Muscle layer of duodenum (tissue), 2 donors: ENCODE measurements around the gene TP73.

Experiments
- H3K27ac ChIP-seq: one replicate; pipeline ENCODE4 v1.7.0; 2013; ENCODE audit warnings: mild to moderate bottlenecking, low read length
- H3K27me3 ChIP-seq: one replicate; pipeline ENCODE4 v1.7.0; 2013; ENCODE audit warnings: low read depth, mild to moderate bottlenecking, control low read depth, low read length
- H3K36me3 ChIP-seq, 2 donors: one replicate each; pipeline ENCODE4 v1.7.0; 2013; ENCODE audit warnings: low read length in 2 of 2, control low read depth in 1 of 2, mild to moderate bottlenecking in 1 of 2; ENCODE audit not compliant: insufficient read depth in 2 of 2, control insufficient read depth in 1 of 2
- H3K4me1 ChIP-seq, 2 donors: one replicate each; pipeline ENCODE4 v1.7.0; 2013; ENCODE audit warnings: low read length in 2 of 2, mild to moderate bottlenecking in 2 of 2, control low read depth in 1 of 2, moderate library complexity in 1 of 2; ENCODE audit not compliant: insufficient read depth in 2 of 2, control insufficient read depth in 1 of 2
- H3K4me3 ChIP-seq, 2 donors: one replicate each; pipeline ENCODE4 v1.7.0; 2013; ENCODE audit warnings: low read length in 2 of 2, low read depth in 1 of 2, mild to moderate bottlenecking in 1 of 2
- H3K9me3 ChIP-seq, 2 donors: one replicate each; pipeline ENCODE4 v1.7.0; 2013; ENCODE audit warnings: low read length in 2 of 2, control low read depth in 1 of 2, mild to moderate bottlenecking in 1 of 2; ENCODE audit not compliant: control insufficient read depth in 1 of 2
- donor health status: healthy.

Gene TP73

GRCh38 chr1:3679098-3679555, 26.8 kb downstream of the TP73 start:
- no peak overlapping the region for H3K4me3 ChIP-seq
- no peaks in the 10 kb centered on the region for H3K9me3 ChIP-seq
- H3K4me1 ChIP-seq: peaks cover 0 to 6% of the 10 kb centered on the region in 2 donors
- no peaks in the 10 kb centered on the region for H3K36me3 ChIP-seq
- H3K27me3 ChIP-seq: no peaks in the 10 kb centered on the region
- no peak overlapping the region for H3K27ac ChIP-seq

GRCh38 chr1:3679799-3680453, 27.6 kb downstream of the TP73 start:
- Histone ChIP-seq H3K9me3 (no peaks in the 10 kb centered on the region), H3K4me3 (no peak overlapping the region), H3K4me1 (peaks cover 0 to 6% of the 10 kb centered on the region in 2 donors), H3K27me3 (no peaks in the 10 kb centered on the region), H3K27ac (no peak overlapping the region), H3K36me3 (no peaks in the 10 kb centered on the region)

- no peaks in the 10 kb centered on the region for H3K27me3 ChIP-seq
- H3K36me3 ChIP-seq: no peaks in the 10 kb centered on the region
- H3K4me1 ChIP-seq: peaks cover 0 to 6% of the 10 kb centered on the region in 2 donors
- no peaks in the 10 kb centered on the region for H3K9me3 ChIP-seq
- H3K27ac ChIP-seq: no peak overlapping the region
- H3K4me3 ChIP-seq: no peak overlapping the region
Measured at GRCh38 chr1:3680488-3681230, 28.3 kb downstream of the TP73 start.

- Histone ChIP-seq H3K4me3 (no peak overlapping the region), H3K27me3 (no peaks in the 10 kb centered on the region)
Measured at GRCh38 chr1:3681231-3681897, 29.0 kb downstream of the TP73 start.

GRCh38 chr1:3681898-3682806, 29.8 kb downstream of the TP73 start:
- Histone ChIP-seq H3K27me3 (no peaks in the 10 kb centered on the region), H3K4me3 (no peak overlapping the region), H3K36me3 (no peaks in the 10 kb centered on the region), H3K4me1 (peaks cover 0 to 6% of the 10 kb centered on the region in 2 donors), H3K27ac (no peak overlapping the region), H3K9me3 (no peaks in the 10 kb centered on the region)

More at GRCh38 chr1:3681231-3681897, 29.0 kb downstream of the TP73 start:
- H3K9me3 ChIP-seq: no peaks in the 10 kb centered on the region
- H3K4me1 ChIP-seq: peaks cover 0 to 6% of the 10 kb centered on the region in 2 donors
- no peak overlapping the region for H3K27ac ChIP-seq
- no peaks in the 10 kb centered on the region for H3K36me3 ChIP-seq

- Histone ChIP-seq H3K36me3 (no peaks in the 10 kb centered on the region), H3K4me3 (no peak overlapping the region), H3K9me3 (no peaks in the 10 kb centered on the region), H3K4me1 (peaks cover 0 to 6% of the 10 kb centered on the region in 2 donors), H3K27ac (no peak overlapping the region), H3K27me3 (no peaks in the 10 kb centered on the region)
Measured at GRCh38 chr1:3683197-3683596, 30.9 kb downstream of the TP73 start.

- H3K27me3 ChIP-seq: no peaks in the 10 kb centered on the region
Measured at GRCh38 chr1:3683992-3684391, 31.7 kb downstream of the TP73 start.

GRCh38 chr1:3685222-3685621, 32.9 kb downstream of the TP73 start:
- Histone ChIP-seq H3K27me3 (no peaks in the 10 kb centered on the region), H3K4me3 (no peak overlapping the region), H3K27ac (no peak overlapping the region), H3K36me3 (no peaks in the 10 kb centered on the region), H3K4me1 (no peaks in the 10 kb centered on the region), H3K9me3 (no peaks in the 10 kb centered on the region)

More at GRCh38 chr1:3683992-3684391, 31.7 kb downstream of the TP73 start:
- Histone ChIP-seq H3K4me3 (no peak overlapping the region), H3K36me3 (no peaks in the 10 kb centered on the region), H3K9me3 (no peaks in the 10 kb centered on the region), H3K27ac (no peak overlapping the region), H3K4me1 (no peaks in the 10 kb centered on the region)

GRCh38 chr1:3685906-3686305, 33.6 kb downstream of the TP73 start:
- H3K27ac ChIP-seq: no peak overlapping the region
- H3K36me3 ChIP-seq: no peaks in the 10 kb centered on the region
- no peaks in the 10 kb centered on the region for H3K27me3 ChIP-seq
- H3K9me3 ChIP-seq: no peaks in the 10 kb centered on the region
- no peaks in the 10 kb centered on the region for H3K4me1 ChIP-seq
- H3K4me3 ChIP-seq: no peak overlapping the region

- Histone ChIP-seq H3K4me1 (no peaks in the 10 kb centered on the region), H3K4me3 (no peak overlapping the region), H3K27me3 (no peaks in the 10 kb centered on the region), H3K36me3 (no peaks in the 10 kb centered on the region), H3K9me3 (no peaks in the 10 kb centered on the region), H3K27ac (no peak overlapping the region)
Measured at GRCh38 chr1:3687504-3687903, 35.2 kb downstream of the TP73 start.
